PFSK-1 (cell line): Measurements from ENCODE around the gene RINT1.

ENCODE experiments used
- FOXP2 ChIP-seq: optimal IDR thresholded peaks from 2 replicates; pipeline ENCODE3; 2011; ENCODE audit warnings: borderline replicate concordance, control low read depth, inconsistent platforms; ENCODE audit not compliant: insufficient read depth; ENCODE audit errors: extremely low read length, extremely low read depth
- POLR2AphosphoS5 ChIP-seq: IDR thresholded peaks from 2 replicates; pipeline ENCODE4 v1.6.1; 2012; ENCODE audit warnings: low read depth, mild to moderate bottlenecking, control low read depth, low read length, moderate library complexity
- REST ChIP-seq, 2 experiments: IDR thresholded peaks; 2 replicates each; pipeline versions ENCODE4 v1.6.1 to v1.8.0; 2011 to 2012; ENCODE audit warnings: low read depth in 2 of 2, low read length in 2 of 2, control low read depth in 1 of 2, inconsistent platforms in 1 of 2, mild to moderate bottlenecking in 1 of 2, moderate library complexity in 1 of 2; ENCODE audit not compliant: insufficient read depth in 1 of 2
- SIN3A ChIP-seq: IDR thresholded peaks from 2 replicates; pipeline ENCODE4 v1.6.1; 2012; ENCODE audit warnings: mild to moderate bottlenecking, low read length, moderate library complexity, borderline replicate concordance; ENCODE audit not compliant: insufficient read depth
- TAF1 ChIP-seq: IDR thresholded peaks from 2 replicates; pipeline ENCODE4 v1.6.1; 2012; ENCODE audit warnings: low read length, control low read depth, borderline replicate concordance; ENCODE audit not compliant: insufficient read depth

RINT1 gene

GRCh38 chr7:105613611-105614330, 81.8 kb downstream of the RINT1 start:
- TF ChIP-seq SIN3A (no peak), FOXP2 (no peak), REST (IDR thresholded peaks at IDR 0.05; ENCODE audit: insufficient read depth in 1 of 2, low read depth in 2 of 2, low read length in 2 of 2) (no peak), TAF1 (no peak), POLR2AphosphoS5 (no peak)

- TF ChIP-seq SIN3A (no peak), POLR2AphosphoS5 (no peak), REST (IDR thresholded peaks at IDR 0.05; ENCODE audit: insufficient read depth in 1 of 2, low read depth in 2 of 2, low read length in 2 of 2) (no peak), FOXP2 (no peak), TAF1 (no peak)
Measured at GRCh38 chr7:105614341-105614840, 82.4 kb downstream of the RINT1 start.
